ENCODE data around the gene RPL10A.
"Not testable (repeated sequence)": the region's sequence is repeated elsewhere in the genome, so short reads cannot be mapped to it uniquely, and the experiment has no call there.

RPL10A gene

GRCh38 chr6:35468181-35468979, at the start of gene RPL10A:
Gene RPL10A (plus strand): TSS chr6:35468401. CDS start chr6:35468435, 34 bp downstream.
- peak; percentile 90 for DNase-seq

GRCh38 chr6:35419417-35419816, 48.8 kb upstream of the RPL10A start:
- no peak for DNase-seq

DNA sequence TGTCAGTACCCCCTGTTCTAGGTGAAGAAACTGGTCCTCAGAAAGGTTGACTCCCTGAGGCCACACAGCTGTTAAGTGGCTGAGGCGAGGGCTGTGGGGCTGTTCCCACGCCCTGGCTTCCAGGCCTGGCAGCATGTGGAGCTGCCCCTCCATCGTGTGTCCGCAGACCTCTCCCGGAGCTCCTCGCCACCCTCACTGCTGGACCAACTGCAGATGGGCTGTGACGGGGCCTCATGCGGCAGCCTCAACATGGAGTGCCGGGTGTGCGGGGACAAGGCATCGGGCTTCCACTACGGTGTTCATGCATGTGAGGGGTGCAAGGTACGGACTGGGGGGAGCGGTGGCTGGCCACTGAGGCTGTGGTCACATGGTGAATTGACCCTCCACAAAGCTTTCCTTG, 48.2 kb upstream of the RPL10A start:
- DNase-seq: no peak

GRCh38 chr6:35425284-35425683, 42.9 kb upstream of the RPL10A start:
- DNase-seq: no peak

- DNase-seq: no peak
These were observed 42.1 kb upstream of the RPL10A start for GRCh38 chr6:35426074-35426473.

DNA sequence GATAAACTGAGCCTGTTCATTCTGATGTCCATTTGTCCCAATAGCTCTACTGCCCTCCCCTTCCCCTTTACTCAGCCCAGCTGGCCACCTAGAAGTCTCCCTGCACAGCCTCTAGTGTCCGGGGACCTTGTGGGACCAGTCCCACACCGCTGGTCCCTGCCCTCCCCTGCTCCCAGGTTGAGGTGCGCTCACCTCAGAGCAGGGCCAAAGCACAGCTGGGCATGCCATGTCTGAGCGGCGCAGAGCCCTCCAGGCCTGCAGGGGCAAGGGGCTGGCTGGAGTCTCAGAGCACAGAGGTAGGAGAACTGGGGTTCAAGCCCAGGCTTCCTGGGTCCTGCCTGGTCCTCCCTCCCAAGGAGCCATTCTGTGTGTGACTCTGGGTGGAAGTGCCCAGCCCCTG, 40.8 kb upstream of the RPL10A start:
- no peak for DNase-seq

DNA sequence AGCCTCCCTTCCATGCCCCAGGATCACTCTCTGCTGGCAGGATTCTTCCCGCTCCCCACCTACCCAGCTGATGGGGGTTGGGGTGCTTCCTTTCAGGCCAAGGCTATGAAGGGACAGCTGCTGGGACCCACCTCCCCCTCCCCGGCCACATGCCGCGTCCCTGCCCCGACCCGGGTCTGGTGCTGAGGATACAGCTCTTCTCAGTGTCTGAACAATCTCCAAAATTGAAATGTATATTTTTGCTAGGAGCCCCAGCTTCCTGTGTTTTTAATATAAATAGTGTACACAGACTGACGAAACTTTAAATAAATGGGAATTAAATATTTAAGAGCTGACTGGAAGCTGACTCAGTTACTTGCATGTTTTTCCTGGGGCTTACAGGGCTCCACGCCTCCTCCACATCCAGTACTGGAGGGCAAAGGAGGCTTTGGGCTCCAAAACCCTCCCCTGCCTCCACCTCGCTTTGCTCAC, 40.3 kb upstream of the RPL10A start:
- DNase-seq: no peak

GRCh38 chr6:35428421-35429149, 39.6 kb upstream of the RPL10A start:
- DNase-seq: no peak

DNA sequence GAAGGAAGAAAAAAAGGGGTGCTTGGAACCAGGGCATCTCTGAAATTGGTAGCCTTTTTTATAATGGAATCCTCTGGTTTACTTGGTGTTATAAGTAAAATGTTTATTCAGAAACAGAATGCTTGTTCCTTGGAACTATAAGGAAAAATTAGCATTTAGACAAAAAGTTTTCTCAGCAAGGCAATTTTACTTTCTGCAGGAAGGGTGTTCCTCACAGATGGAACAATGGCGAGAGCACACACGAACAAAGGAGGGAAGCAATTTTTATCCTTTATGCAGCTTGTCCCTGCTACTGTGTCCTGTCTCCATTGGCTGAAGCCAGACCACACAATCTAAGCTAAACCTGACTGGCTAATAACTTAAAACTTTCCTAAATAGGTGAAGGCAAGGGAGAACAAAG, 38.7 kb upstream of the RPL10A start:
- no peak for DNase-seq

GRCh38 chr6:35432291-35432690, 35.9 kb upstream of the RPL10A start:
- DNase-seq: no peak

GRCh38 chr6:35432702-35433101, 35.5 kb upstream of the RPL10A start:
- not testable (repeated sequence) for DNase-seq

GRCh38 chr6:35435074-35435837, 32.9 kb upstream of the RPL10A start:
- no peak for DNase-seq

GRCh38 chr6:35436071-35436857, 31.9 kb upstream of the RPL10A start:
- no peak for DNase-seq

DNA sequence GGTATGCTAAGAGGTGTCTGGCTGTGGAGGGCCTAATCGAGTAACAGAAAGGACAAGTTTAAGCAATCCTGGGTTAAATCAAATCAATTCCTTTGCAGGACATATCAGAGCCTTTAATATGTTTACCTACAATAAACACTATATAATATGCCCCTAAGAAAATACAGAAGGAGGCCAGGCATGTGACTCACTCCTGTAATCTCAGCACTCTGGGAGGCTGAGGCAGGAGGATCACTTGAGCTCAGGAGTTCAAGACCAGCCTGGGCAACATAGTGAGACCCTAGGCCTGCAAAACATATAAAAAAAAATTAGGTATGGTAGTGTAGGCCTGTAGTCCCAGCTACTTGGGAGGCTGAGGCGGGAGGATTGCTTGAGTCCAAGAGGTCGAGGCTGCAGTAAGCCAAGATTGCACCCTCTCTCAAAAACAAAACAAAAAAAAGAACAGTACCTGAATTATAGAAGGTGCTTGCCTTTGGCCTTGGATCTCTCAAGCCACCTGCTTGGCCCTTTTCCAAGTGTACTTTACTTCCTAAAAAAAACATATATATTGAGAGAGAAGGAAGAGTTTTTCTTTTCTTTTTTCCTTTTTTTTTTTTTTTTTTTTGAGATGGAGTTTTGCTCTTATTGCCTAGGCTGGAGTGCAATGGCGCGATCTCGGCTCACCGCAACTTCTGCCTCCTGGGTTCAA, 29.7 kb upstream of the RPL10A start:
- not testable (repeated sequence) for DNase-seq

DNA sequence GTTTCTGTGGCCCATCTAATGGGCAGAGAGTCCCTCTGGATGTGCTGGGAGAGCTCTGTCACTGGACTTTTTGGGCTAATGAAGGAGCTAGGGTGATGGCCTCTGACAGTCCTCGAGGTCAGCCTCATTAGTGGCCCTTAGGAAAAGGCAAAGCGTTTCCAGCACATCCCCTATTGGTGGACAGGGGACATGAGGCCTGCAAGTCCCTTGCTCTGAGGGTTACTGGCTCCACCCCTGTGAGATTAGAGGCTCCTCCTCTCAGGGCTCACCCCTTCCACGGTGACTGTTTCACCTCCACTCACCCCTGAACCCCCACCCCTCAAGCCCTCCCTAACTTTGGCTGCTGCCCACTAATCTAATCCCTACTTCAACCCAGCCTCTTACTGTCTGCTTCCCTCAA, 28.9 kb upstream of the RPL10A start:
- DNase-seq: no peak

- no peak for DNase-seq
These were observed 27.0 kb upstream of the RPL10A start for GRCh38 chr6:35441205-35441604.

- DNase-seq: no peak
These were observed 26.6 kb upstream of the RPL10A start for GRCh38 chr6:35441642-35442041.

DNA sequence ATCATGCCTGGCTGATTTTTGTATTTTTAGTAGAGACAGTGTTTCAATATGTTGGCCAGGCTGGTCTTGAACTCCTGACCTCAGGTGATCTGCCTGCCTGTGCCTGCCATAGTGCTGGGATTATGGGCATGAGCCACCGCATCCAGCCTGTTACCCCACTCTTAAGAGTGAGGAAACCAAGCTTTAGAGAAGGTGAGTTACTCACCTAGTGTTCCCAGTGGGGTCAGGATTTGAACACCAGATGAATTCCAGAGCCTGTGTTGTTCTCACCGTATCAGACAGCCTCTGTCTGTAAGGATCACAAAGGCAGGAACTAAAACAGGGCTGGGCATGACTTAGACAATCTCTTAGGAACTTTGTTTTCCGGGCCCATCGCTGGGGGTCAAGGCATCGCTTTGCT, 25.5 kb upstream of the RPL10A start:
- DNase-seq: no peak

- DNase-seq: no peak
These were observed 24.7 kb upstream of the RPL10A start for GRCh38 chr6:35443341-35444030.

GRCh38 chr6:35445691-35446090, 22.5 kb upstream of the RPL10A start:
- DNase-seq: no peak

GRCh38 chr6:35448191-35448590, 20.0 kb upstream of the RPL10A start:
- DNase-seq: no peak

All from activated CD4-positive, CD25-positive, alpha-beta regulatory T cell treated with anti-CD3 and anti-CD28 coated beads, Interleukin-2, amount 50 U/mL, for 72 hours (primary cell).